ENCODE measurements around the gene TOM1. TPM values are rescaled to one million over a fixed set of nuclear protein-coding genes. Genes with fewer than 3 reads are reported as not detected.
A peak's percentile ranks its signal among the peaks of the same experiment; 100 is the strongest.

The TOM1 gene
- total RNA-seq, 1 donor from 2014 or later = 36.9 TPM

DNA sequence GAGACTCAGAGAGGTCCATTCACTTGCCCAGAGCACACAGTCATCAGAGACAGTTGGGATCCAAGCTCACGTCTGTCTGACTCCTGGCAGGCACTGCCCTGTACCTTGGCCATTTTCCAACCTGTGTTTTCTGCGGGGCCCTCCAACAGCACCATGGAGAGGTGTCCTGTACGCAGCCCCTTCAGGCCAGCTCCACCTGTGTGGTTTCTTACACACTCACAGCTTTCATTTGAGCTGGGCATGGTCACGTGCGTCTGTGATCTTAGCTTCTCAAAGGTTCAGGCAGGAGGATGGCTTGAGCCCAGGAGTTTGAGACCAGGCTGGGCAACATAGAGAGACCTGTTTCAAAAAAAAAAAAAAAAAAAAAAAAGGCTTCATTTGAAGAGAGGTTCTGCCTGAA, 24.4 kb downstream of the TOM1 start:
- DNase-seq (ENCODE audit: low spot score) = no peak

DNA sequence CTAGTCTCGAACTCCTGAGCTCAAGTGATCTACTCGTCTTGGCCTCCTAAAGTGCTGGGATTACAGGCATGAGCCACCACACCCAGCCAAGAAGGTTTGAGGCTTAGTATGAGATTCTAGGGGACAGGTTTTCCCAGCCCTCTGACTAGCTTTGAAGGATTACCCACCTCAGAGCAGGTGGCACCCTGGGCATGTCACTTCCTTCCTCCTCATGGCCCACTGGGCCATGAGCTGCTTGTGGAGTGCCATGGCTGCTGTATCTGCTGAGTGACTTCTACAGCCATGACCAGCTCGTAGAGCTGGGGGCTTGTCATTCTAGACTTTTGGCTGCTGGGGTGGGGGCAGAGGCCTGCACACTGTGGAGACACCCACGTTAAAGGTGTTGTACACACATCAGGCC, 25.1 kb downstream of the TOM1 start:
- DNase-seq (ENCODE audit: low spot score) = no peak

DNA sequence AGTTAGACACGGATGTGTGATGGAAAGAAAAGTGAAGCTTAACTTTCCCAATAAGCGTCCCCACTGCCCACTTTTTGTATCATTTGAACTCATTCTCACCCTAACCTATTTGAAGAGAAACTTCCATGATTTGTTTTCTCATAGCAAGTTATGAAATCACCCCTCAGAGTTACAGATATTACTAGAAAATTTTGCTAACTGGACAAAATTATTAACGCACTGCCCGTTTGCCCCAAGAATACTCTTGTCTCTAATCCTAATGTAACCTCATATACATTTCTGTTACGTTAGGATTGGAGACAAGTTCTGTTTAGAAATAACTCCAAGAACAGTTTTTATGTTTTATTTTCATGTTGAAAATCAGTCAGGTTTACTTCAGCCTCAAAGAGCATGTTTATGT, 25.5 kb downstream of the TOM1 start:
- no peak for DNase-seq (ENCODE audit: low spot score)

DNA sequence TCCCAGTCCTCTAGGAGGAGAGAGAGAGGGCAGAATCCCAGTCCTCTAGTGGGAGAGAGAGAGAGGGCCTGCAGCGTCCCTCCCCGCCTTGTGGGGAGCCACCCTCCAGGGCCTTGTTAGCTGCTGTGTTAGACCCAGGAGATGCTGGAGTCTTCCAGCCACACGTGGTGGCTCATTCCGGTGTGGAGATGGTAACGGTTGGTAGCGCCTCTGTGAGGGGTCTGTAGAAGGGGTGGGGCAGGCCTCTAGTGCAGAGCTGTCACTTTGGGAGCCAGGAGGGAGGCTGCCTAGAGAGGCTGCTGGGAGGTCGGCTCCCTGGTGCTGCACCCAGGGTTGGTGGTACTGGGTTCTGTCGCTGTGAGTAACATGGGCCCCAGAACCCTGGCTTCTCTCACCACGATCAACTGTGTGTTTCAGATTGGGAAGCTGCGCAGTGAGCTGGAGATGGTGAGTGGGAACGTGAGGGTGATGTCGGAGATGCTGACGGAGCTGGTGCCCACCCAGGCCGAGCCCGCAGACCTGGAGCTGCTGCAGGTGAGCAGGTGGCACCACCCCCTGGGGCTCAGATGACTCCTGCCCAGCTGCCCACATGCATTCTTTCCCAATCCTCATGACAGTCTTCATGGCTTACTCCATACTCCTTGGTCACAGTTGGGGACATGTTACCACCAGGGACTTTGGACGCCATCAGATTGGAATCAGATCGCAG, 27.3 kb downstream of the TOM1 start:
- no peak for DNase-seq (ENCODE audit: low spot score)

DNA sequence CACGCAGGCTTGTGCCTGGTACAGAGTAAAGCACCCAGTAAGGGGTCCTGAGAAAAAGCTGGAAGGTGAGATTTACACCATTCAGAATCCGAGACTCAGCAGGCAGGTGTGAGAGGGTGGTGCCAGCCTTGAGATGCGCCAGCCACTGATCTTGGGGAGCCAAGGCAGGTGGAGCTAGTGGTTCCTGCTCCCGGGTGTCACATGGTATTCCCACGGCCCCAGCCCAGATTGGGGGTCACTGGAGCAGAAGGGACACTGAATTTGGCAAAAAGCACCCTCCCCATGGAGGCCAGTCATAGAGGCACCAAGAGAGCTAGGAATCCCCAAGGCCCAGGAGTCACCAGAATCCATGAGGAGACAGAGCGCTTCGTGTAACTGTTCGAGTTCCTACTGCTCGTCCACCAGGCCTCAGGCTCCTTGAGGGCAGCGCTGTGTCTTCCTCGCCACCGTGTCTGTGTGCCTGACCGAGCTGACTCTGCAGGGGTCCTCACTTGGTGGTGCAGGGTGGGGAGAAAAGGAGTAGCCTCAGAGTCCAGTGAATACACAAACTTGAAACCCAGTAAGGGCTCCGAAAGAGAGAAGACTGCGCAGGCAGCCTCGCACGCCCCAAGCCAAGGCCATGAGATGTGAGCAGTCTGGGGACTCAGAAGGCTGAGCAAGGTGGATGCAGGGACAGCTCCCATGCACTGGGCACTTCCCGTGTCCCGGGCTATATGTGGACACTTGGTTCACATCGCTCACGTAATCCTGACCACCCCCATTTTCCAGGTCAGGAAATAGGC, 28.2 kb downstream of the TOM1 start:
- no peak for DNase-seq (ENCODE audit: low spot score)

DNA sequence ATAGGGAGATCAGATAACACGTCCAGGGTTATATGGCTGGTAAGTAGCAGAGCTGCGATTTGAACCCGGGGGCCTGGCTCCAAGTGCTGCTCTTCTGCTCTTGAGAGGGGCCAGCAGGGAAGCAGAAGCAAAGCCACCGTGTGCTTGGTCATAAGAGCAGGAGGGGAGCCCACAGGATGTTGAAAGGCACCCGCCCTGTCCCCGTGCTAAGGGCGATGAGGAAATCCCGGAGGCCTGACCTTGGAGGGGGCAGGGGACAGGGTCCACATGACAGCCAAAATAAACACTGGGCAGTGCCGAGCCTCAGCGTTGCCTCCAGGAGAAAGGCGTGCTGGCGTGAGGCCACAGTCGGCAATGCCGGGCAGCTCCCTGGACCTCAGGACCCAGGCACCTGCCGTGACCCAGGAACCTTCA, 28.8 kb downstream of the TOM1 start:
- DNase-seq (ENCODE audit: low spot score) = no peak

DNA sequence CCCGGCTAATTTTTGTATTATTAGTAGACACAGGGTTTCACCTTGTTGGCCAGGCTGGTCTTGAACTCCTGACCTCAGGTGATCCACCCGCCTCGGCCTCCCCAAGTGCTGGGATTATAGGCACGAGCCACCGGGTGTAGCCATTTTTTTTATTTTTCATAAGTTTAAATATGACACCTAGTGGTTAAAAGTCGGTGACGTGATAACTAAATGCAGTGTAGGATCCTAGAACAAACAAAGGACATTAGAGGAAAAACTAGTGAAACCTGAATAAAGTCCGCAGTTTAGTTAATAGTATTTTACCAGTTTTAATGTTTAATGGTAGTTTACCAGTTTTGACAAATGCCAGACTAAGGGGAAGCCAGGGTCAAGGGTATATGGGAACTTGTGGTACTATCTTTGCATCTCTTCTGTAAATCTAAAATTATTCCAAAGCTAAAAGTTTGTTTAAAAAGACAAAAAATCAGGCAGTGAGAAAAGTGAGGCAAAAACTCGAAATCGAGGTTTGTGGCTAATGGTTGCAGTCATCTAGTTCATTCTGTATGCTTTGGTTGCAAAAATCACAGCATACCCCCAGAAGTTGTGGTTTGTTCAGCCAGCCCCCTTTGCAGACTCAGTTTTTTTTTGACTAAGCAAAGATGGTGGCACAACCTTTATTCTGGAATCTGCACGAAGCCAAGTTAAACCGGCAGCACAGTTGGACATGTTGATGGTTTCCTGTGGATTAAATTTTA, 29.6 kb downstream of the TOM1 start:
- no peak for DNase-seq (ENCODE audit: low spot score)

DNA sequence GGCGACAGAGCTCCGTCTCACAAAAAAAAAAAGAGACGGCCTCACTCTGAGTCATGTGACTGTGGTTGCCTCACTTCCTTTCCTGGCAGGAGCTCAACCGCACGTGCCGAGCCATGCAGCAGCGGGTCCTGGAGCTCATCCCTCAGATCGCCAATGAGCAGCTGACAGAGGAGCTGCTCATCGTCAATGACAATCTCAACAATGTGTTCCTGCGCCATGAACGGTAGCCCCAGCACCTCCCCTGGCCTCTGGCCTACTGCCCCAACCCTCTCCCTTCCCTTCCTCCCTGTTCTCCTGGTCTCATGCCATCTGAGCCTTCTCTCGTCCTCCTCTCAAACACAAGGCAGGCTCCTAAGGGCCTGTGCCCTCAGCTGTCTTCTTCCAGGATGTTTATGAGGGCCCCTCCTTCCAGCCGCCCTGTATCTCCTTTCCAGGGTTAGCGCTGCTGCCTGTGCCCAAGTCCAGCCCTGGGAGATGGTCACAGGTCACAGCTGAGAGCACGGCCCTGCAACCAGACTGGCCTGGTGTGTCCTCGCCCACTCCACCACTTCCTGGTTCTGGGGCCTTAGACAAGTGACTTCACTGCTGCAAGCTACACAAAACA, 30.7 kb downstream of the TOM1 start:
- DNase-seq (ENCODE audit: low spot score) = peak; percentile 73

DNA sequence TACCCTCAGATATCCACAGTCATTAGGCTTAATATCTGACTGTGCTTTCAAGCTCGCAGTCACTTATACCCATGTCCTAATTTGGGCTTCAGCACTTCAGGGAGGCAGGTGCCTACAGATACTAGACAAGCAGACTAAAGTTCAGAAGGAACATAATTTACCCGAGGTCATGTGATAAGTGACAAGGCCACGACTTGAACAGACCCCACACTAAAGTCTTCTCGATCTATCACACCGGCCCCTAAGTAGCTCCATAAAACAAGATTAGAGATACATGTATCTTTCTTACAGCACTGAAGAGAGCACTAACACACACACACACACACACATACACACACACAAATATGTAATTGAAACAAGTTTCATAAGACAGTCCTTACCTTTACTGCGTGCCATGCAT, 32.6 kb downstream of the TOM1 start:
- no peak for DNase-seq (ENCODE audit: low spot score)

DNA sequence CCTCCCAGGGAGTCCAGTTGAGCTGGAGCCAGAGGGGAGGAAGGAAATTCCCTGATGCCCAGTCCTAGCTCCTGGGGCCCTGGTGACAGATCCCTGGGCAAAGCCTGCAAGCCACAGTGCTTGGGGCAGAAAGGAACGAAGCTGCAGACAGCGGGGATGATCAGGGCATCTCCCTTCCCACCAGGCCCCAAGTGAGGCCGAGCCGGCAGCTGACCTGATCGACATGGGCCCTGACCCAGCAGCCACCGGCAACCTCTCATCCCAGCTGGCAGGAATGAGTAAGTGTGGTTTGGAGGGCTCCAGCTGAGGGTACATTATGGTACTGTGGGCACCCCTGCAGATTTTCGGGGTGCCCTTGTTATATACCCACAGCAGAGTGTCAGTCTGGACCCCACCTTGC, 33.5 kb downstream of the TOM1 start:
- no peak for DNase-seq (ENCODE audit: low spot score)

DNA sequence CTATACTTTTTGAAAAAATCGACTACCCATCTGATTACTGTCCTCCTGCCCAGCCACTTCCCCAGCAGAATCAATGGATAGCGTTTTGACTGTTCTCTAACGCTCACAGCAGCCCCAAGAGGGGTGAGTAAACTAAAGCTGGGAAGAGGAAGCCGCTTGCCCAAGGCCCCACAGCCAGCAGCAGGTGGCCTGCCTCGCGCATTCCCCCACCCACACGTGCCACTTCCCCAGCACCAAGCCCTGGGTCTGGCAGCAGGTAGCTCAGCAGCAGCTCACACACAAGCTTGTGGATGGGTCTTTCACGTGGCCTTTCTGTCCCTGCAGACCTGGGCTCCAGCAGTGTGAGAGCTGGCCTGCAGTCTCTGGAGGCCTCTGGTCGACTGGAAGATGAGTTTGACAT, 34.3 kb downstream of the TOM1 start:
- no peak for DNase-seq (ENCODE audit: low spot score)

DNA sequence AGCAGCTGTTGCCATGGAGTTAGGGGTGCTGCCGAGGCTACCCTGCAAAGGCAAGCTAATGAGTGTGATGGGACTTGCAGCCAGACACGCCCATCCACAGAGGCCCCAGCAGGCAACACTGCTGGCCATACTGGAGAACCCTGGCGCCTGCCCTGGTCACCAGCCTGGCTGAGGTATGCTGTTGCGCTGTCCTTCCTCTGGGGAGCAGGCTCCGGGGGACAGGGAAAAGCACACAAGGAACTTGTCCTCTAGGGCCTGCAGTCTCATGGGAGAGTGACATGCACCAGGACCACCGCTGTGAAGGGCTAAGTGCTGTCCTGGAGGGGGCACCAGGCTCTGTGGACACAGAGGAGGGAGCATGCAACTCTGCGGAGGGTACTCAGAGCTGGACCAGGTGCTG, 35.8 kb downstream of the TOM1 start:
- DNase-seq (ENCODE audit: low spot score) = no peak

DNA sequence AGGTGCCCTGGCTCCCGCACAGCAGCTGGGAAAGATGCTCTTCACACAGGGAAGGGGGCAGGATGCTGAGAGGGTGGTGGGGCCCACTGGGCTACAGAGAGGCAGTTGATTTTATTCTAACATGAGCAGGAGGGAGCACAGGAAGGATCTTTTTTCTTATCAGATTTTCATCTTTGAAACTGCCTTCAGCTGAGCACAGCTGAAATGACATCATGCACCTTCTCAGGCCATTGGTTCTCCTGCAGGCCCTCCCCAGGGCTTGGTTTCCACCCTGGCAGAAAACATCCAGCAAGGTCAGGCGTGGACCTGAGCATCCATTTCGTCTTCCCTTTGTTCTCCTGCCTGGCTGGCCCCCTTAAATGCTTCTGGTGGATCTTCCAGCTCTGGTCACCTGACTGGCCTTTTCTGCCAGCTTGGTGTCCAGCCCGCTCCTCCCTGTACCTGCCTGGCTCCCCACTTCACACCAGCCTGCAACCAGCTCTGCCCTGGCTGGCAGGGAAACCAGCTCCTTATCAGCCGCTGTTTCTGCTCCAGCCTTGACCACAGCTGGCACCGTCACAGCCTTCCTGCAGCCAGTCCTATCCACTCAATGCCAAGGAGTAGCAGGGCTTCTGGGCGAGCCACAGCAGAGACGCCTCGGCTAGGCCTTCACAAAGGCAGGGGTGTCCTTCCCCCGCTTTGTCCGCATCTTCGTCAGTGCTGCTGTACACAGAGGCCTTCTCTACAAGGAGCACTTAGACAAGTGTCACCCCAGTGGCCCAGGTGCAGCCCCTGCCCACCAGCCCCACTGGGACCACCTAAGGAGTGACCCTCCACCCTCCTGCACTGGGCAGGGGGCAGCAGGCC, 36.5 kb downstream of the TOM1 start:
- DNase-seq (ENCODE audit: low spot score) = no peak

DNA sequence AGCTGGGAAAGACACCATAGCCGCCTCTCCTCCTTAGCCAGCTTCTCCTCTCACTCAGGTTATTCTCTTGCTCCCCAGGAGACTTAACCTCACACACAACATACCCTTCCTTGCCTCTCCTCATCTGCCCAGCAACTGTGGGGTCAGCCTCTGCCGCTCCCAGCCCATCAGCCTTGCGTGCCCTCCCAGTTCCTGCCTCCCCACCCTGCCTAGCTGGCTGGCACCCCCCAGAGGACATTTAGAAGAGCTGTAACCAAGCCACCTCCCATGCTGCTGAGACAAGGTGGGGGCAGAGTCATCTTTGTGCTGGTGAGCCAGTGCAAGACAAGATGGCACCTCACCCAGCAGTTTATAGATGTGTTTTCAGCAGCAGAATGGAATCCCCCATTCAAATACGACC, 38.2 kb downstream of the TOM1 start:
- no peak for DNase-seq (ENCODE audit: low spot score)

DNA sequence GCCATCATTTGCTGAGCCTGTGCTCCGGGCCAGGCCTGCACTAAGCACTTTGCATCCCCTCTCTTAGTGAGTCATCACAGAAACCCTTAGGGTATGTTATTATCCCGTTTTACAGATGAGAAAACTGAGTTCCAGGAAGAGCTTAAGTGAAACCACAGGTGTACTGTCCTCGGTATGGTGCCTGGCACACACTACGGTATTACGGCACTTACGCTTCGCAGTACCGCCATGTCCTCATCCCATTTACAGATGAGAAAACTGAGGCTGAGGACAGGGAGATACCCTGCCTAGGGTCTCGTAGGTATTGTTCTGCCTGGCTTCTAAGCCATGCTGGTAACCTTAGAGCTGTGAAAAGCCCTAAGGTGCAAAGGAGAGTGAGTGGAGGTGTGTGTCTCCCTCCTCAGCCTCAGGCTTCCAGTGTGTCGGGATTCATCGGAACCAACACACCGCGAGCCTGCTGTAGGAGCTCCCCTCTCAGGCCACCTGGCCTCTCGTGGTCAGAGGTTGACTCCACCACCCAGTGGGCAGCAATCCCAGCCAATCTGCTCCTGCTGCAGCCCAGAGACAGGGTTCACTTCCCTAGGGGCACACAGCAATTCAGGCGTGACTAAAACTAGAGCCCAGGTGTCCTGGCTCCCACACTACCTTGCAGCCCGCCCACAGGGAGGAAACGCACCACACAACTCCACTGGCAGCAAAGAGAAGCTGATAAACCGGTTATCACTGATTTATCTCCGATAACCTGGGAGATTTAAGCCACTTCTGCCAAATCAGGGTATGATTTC, 41.6 kb downstream of the TOM1 start:
- no peak for DNase-seq (ENCODE audit: low spot score)

DNA sequence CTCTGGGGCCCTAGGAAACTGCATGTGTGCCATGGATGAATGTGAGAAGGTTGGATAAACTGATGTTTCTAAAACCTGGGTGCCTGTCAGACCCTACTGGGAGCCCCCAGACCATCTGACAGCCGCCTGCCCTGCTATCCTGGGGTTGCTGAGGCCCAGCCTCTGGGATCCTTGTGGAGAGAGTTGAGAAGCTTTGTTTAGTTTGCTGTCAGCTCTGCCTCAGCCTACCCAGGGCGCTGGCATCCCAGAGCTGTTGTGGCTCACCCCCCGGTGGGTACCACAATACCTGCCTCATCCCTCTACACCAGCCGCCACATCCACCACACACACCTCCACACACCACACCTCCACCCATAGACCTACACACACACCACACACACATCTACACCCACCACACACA, 42.7 kb downstream of the TOM1 start:
- no peak for DNase-seq (ENCODE audit: low spot score)

DNA sequence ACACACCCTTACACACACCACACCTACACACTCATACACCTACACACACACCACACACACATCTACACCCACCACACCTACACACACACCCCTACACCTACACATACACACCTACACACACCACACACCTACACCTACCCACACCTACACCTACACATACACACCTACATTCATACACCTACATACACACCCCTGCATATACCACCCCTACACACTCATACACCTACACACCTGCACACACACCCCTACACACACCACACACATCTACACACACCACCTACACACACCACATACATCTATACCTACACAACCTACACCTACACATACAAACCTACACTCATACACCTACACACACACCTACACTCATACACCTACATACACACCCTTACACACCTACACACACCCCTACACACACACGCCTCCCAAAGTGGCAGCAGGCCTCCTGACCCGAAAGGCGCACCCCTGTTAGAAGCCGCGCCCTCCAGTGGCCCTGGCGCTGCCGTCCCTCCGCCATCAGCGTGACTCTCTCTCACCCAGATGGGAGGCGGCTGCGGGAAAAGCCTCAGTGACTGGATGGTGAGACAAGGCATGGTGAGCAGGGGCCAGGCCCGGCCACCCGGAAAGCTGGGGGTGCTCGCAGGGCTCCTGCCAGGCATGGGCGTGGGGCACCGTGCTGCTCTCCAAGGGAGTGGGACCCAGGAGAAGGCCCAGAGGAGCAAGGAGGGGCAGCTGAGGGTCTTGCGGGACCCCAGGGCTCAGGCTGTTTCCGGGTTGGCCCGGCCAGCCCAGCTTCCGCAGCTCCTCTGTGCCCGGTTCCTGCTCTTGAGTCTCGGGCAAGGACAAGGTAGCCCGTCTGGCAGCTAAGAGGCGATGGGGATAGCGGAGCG, 44.2 kb downstream of the TOM1 start:
- DNase-seq (ENCODE audit: low spot score) = no peak

DNA sequence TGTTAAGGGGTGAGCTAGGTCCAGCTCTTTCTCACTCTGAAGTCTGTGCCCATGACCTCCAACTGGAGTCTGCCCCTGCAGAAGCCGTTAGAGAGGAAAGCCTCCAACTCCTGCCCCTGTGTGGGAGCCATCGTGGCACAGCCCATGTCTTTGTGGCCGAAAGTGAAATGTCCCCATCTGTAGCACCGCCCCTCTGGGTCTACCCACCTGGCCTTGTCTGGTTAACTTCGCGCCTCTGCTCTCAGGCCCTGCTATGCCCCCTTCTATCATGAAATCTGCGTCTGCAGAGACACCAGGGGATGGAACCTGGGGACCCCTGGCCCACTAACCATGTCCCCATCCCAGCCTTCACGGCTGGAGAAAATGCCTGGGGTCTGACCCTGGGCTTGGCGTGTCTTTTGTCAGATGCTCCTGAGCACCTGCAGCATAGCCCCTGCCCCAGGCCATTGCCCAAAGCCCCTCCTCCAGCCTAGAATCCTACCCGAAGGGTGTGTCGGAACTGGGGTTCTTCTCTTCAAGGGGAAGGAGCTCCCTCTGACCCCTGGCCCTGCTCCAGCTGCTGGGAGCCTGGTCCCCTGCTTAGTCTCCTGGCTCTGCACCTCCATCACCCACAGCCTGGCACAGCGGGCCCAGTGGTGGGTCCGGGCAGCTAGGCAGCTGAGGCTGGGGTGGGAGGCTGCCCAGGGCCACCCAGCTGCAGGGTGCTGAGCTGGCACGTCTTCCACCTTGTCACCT, 45.4 kb downstream of the TOM1 start:
- no peak for DNase-seq (ENCODE audit: low spot score)
